Activated B cell treated with CpG ODN at 0.5 μM for 24 hours (primary cell): ENCODE data around the gene SLC40A1. TPM values are rescaled to one million over a fixed set of nuclear protein-coding genes. Genes with fewer than 3 reads are reported as not detected.

Source experiments
- ATAC-seq: fragments of 200-7000 bp; cut with Tn5 transposase; one replicate; pipeline ENCODE4 v1.10.0; 2021; ENCODE audit warnings: low read depth, mild to moderate bottlenecking, moderate library complexity
- CTCF ChIA-PET: fragments of 350-600 bp; sonication (Branson Sonifier 250); formaldehyde crosslinking; loops from one replicate; lab custom pipeline; 2021; ENCODE audit warnings: antibody characterized with exemption; lab: Charles Lee
- POLR2A ChIA-PET: fragments of 350-600 bp; sonication (Branson Sonifier 250); formaldehyde crosslinking; loops from one replicate; lab custom pipeline; 2021; ENCODE audit warnings: antibody characterized with exemption; lab: Charles Lee
- DNase-seq: peaks from one replicate; pipeline ENCODE4 v3.0.0; 2022
- H3K27ac Mint-ChIP-seq: one replicate; pipeline ENCODE4 v1.8.0; 2020; ENCODE audit warnings: mixed read lengths
- H3K27me3 Mint-ChIP-seq: one replicate; pipeline ENCODE4 v1.8.0; 2021; ENCODE audit warnings: mixed read lengths
- H3K36me3 Mint-ChIP-seq: one replicate; pipeline ENCODE4 v1.8.0; 2021; ENCODE audit warnings: low read depth, mixed read lengths
- H3K4me1 Mint-ChIP-seq: one replicate; pipeline ENCODE4 v1.8.0; 2021; ENCODE audit warnings: mixed read lengths
- H3K4me3 Mint-ChIP-seq: one replicate; pipeline ENCODE4 v1.8.0; 2020; ENCODE audit warnings: mild to moderate bottlenecking, mixed read lengths
- H3K9me3 Mint-ChIP-seq: one replicate; pipeline ENCODE4 v1.8.0; 2020; ENCODE audit warnings: mixed read lengths
- CTCF ChIP-seq: fragments of 200-600 bp; IDR thresholded peaks from one replicate; pipeline ENCODE4 v1.8.0; 2022; ENCODE audit warnings: antibody characterized with exemption, mild to moderate bottlenecking
- intact Hi-C: fragments of 100-400 bp; cut with micrococcal nuclease; formaldehyde crosslinking; loops from one replicate; pipeline ENCODE4 v1.15.1; 2024
- total RNA-seq: library from RNA; stranded (reverse); gene quantifications from 2 replicates; pipeline ENCODE4 v1.2.3, GENCODE V29; 2022

The SLC40A1 gene
- total RNA-seq, 1 donor from 2014 or later = 0.20 TPM

- Mint-ChIP-seq H3K27me3 (peaks cover 38% of the 10 kb centered on the region), H3K27ac (no peak overlapping the region), H3K9me3 (no peaks in the 10 kb centered on the region), H3K4me3 (peak overlapping the region; percentile 55), H3K4me1 (peaks cover 20% of the 10 kb centered on the region), H3K36me3 (no peaks in the 10 kb centered on the region)
- TF ChIP-seq CTCF = no peak
- CTCF ChIA-PET = no interaction called here
- no peak for ATAC-seq
- no peak for DNase-seq
- intact Hi-C loops = no loop called here
- POLR2A ChIA-PET = no interaction called here
These were observed 961 bp upstream of the SLC40A1 start for GRCh38 chr2:189581354-189582139.

- peak; percentile 22 for ATAC-seq
- ChIA-PET POLR2A (no interaction called here), CTCF (no interaction called here)
- peaks cover 20% of the 10 kb centered on the region for H3K4me1 Mint-ChIP-seq
- intact Hi-C loops = loop anchor here (1.0 kb wide), 1 partner anchor 139 kb away; the partner anchor contains the start of gene WDR75
- H3K9me3 Mint-ChIP-seq = no peaks in the 10 kb centered on the region
- no peak overlapping the region for H3K27ac Mint-ChIP-seq
- H3K4me3 Mint-ChIP-seq = peak overlapping the region; percentile 69
- no peak for TF ChIP-seq CTCF
- no peak for DNase-seq
- no peaks in the 10 kb centered on the region for H3K36me3 Mint-ChIP-seq
- H3K27me3 Mint-ChIP-seq = peaks cover 39% of the 10 kb centered on the region
These were observed 340 bp downstream of the SLC40A1 start for GRCh38 chr2:189580241-189580651.

- intact Hi-C loops = loop anchor here (1.0 kb wide), 1 partner anchor 138 kb away; the partner anchor contains the start of gene WDR75
- Mint-ChIP-seq H3K36me3 (no peaks in the 10 kb centered on the region), H3K4me1 (peaks cover 20% of the 10 kb centered on the region), H3K27me3 (peaks cover 42% of the 10 kb centered on the region), H3K9me3 (no peaks in the 10 kb centered on the region), H3K27ac (no peak overlapping the region), H3K4me3 (peak overlapping the region; percentile 69)
- no peak for ATAC-seq
- no peak for TF ChIP-seq CTCF
- ChIA-PET POLR2A (no interaction called here), CTCF (no interaction called here)
- no peak for DNase-seq
These were observed 900 bp downstream of the SLC40A1 start for GRCh38 chr2:189579585-189580186.

GRCh38 chr2:189578272-189578950 is 2.2 kb downstream of the SLC40A1 start:
- Mint-ChIP-seq H3K27me3 (peaks cover 44% of the 10 kb centered on the region), H3K4me1 (peaks cover 20% of the 10 kb centered on the region), H3K36me3 (no peaks in the 10 kb centered on the region), H3K9me3 (no peaks in the 10 kb centered on the region), H3K27ac (no peak overlapping the region), H3K4me3 (no peak overlapping the region)
- intact Hi-C loops = no loop called here
- ATAC-seq (no peak), DNase-seq (no peak)
- ChIA-PET POLR2A (no interaction called here), CTCF (interaction anchor here (0.8 kb wide), 1 partner anchor 166 kb away, joined by 3 read pairs; no protein-coding TSS in a partner anchor)
- no peak for TF ChIP-seq CTCF

GRCh38 chr2:189577121-189577520 is 3.5 kb downstream of the SLC40A1 start:
- Mint-ChIP-seq H3K4me3 (no peak overlapping the region), H3K27ac (no peak overlapping the region)
- POLR2A ChIA-PET = no interaction called here

More at GRCh38 chr2:189577121-189577520, 3.5 kb downstream of the SLC40A1 start:
- Mint-ChIP-seq H3K27me3 (peaks cover 44% of the 10 kb centered on the region), H3K36me3 (no peaks in the 10 kb centered on the region), H3K4me1 (peaks cover 20% of the 10 kb centered on the region), H3K9me3 (no peaks in the 10 kb centered on the region)
- no peak for TF ChIP-seq CTCF
- CTCF ChIA-PET = no interaction called here
- DNase-seq (no peak), ATAC-seq (no peak)
- intact Hi-C loops = no loop called here
